Stimulated activated CD8-positive, alpha-beta memory T cell treated with anti-CD3 and anti-CD28 coated beads, Interleukin-4, amount 100 ng/mL, for 1 hour (primary cell): Measurements from ENCODE around the gene ITIH1.
"Not testable (repeated sequence)": the region's sequence is repeated elsewhere in the genome, so short reads cannot be mapped to it uniquely, and the experiment has no call there.

Experiments used
- DNase-seq, 2 donors: peaks; one replicate each; pipeline ENCODE4 v3.0.0-alpha.2; 2020; ENCODE audit warnings: low read depth in 2 of 2, low spot score in 1 of 2

The ITIH1 gene, protein sequence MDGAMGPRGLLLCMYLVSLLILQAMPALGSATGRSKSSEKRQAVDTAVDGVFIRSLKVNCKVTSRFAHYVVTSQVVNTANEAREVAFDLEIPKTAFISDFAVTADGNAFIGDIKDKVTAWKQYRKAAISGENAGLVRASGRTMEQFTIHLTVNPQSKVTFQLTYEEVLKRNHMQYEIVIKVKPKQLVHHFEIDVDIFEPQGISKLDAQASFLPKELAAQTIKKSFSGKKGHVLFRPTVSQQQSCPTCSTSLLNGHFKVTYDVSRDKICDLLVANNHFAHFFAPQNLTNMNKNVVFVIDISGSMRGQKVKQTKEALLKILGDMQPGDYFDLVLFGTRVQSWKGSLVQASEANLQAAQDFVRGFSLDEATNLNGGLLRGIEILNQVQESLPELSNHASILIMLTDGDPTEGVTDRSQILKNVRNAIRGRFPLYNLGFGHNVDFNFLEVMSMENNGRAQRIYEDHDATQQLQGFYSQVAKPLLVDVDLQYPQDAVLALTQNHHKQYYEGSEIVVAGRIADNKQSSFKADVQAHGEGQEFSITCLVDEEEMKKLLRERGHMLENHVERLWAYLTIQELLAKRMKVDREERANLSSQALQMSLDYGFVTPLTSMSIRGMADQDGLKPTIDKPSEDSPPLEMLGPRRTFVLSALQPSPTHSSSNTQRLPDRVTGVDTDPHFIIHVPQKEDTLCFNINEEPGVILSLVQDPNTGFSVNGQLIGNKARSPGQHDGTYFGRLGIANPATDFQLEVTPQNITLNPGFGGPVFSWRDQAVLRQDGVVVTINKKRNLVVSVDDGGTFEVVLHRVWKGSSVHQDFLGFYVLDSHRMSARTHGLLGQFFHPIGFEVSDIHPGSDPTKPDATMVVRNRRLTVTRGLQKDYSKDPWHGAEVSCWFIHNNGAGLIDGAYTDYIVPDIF

DNA sequence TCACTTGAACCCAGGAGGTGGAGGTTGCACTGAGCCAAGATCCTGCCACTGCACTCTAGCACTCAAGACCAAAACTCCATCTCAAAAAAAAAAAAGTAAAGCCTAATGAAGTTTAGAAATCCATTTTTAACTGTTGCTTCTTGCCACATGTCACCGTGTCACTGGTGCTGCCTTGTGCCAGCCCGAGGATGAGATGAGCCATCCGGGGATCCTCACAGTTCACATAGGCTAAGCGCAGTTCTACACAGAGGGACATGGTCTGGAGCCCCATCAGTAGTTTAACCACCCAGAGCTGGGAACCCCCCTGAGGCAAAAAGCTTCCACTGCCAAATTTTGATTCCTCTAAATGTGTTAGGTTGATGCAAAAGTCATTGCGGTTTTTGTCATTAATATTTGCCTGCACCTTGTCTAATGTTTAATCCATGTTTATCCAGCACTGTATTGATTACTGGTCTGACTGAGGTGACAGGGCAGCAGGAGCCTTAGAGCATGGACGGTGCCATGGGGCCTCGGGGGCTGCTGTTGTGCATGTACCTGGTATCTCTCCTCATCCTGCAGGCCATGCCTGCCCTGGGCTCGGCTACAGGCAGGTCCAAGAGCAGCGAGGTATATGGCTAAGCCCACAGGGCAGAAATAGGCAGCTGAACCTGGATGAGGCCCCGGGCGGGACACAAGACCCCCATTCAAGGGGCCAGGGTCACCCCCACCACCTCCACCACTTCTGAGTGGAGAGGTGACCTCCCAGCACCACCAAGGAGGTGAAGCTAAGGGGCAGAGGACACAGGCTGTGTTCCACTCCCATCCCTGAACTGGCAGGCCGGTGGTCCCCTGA is at the start of gene ITIH1:
Gene ITIH1, plus strand, starts transcription at position 473 of the 832 bp plus-strand sequence. Its CDS starts 17 bp downstream, at position 490.
- no peak for DNase-seq

DNA sequence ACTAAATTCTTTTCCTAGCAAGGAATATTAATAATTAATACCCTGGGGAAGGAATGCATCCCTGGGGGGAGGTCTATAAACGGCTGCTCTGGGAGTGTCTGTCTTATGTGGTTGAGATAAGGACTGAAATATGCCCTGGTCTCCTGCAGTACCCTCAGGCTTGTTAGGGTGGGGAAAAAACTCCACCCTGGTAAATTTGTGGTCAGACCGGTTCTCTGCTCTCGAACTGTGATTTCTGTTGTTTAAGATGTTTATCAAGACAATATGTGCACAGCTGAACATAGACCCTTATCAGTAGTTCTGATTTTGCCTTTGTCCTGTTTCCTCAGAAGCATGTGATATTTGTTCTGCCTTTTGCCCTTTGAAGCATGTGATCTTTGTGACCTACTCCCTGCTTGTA is 48.6 kb upstream of the ITIH1 start:
- not testable (repeated sequence) for DNase-seq

DNA sequence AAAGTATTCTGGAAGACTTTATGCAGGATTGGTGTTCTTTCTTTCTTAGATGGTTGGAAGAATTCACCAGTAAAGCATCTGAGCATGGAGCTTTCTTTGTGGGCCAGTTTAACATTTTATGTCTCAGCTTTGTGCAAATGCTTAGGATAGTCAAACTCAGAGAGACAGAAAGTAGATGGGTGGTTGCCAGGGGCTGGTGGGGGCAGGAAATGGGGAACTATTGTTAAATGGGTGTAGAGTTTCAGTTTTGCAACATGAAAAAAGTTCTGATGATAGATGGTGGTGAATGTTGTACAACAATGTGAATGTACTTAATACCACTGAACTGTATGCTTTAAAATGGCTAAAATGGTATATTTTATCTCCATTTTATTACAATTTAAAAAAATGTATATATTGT is 46.7 kb upstream of the ITIH1 start:
- DNase-seq: no peak

DNA sequence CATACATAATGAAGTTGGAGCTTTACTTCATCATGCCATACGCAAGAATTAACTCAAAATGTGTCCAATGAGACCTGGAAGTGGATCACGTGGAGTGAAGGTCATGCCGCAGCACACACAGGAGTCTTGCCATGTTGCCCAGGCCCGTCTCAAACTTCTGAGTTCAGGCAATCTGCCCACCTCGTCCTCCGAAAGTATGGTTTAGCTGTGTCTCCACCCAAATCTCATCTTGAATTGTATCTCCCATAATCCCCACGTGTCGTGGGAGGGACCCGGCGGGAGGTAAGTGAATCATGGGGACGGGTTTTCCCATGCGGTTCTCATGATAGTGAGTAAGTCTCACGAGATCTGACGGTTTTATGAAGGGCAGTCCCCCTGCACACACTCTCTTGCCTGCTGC is 45.8 kb upstream of the ITIH1 start:
- DNase-seq: no peak

DNA sequence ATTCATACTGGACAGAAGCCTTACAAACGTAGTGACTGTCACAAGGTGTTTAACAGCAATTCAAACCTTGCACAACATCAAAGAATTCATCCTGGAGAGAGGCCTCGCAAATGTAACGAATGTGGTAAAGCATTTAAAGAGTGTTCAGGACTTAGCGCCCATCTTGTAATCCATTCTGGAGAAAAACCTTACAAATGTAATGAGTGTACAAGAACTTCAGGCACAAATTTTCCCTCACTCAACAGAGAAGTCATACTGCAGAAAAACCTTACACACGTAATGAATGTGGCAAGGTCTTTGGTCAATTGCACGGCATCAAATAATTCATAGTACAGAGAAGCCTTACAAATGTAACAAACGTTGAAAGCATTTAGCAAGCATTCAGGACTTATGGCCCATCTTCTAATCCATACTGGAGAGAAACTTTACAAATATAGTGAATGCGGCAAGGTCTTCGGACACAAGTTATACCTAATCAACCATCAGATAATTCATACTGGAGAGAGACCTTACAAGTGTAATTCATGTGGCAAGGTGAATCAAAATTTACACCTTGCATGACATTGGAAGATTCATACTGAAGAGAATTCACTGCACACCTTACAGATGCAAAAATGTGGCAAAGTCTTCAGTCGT is 44.0 kb upstream of the ITIH1 start:
- DNase-seq: no peak

DNA sequence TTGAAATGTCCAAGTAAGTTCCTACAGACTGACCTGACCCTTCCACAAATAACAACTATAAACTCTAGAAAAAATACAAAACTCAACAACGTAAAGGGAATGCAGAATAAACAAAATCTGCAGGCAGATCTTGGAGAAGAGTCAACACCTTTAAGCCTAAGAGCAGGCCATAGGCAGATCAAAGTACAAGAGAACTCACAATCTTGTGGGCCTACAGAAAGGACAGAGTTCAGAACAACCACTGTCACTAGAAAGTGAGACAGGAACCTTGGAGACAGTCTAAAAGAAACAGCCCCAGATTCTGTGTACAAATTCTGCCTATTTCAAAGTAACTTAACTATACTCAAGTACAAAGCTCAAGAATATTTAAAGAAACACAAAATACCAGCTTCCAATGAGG is 37.7 kb upstream of the ITIH1 start:
- no peak for DNase-seq

DNA sequence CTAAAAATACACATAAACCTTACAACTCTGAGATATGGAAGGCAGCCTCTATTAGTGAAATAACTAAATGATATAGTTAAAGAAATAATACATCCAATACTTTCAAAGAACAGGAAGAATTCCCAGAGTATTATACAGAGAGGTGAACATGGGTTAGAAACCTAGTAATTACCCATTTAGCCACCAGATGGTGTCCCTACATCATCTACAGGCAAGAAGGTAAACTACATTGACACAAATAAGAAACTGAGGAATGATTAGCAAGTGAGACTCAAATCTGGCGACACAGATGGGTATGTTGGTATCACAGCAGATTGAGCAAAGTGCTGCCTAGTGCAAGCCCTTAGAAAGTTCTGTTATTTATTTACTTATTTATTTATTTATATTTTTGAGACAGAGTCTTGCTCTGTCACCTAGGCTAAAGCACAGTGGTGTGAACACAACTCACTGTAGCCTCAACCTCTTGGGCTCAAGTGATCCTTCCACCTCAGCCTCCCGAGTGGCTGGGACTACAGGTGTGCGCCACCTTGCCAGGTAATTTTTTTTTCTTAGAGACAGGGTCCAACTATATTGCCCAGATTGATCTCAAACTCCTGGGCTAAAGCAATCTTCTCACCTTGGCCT is 34.9 kb upstream of the ITIH1 start:
- DNase-seq: no peak

DNA sequence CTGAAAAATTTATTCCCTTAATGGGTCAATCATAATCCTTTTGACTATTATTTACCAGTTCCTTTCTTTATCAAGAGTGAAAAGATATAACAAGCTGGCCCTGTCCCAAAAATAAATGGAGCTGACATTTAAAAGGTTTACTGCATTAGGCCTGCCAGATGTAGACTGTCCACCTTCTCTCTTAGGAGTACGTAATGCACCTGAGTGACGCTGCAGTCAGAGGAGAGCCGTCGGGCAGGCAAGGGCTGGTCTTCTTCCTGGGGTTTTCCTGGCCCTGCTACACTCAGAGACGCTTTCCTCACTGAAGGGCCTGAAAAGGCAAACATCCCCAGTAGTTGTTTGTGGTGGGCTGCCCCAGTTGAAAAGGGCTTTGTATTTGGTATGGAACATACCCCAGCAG is 34.2 kb upstream of the ITIH1 start:
- no peak for DNase-seq

DNA sequence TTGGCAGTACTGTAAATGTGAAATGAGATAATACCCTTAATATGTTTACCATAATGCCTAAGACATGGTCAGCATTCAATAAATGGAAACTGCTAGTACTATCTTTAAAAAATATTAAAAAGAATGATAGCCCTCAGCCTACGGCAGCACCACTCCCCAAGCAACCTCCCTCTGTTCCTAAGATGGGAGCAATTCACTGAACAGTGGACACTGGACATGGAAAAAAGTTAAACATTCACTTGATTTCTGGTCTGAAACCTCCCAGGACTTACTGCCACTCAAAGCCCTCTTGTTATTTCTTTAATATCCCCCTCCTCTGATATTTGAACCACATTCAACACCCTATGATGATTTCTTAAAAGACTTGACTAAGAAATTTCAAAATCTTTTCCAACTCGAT is 33.7 kb upstream of the ITIH1 start:
- DNase-seq: no peak

DNA sequence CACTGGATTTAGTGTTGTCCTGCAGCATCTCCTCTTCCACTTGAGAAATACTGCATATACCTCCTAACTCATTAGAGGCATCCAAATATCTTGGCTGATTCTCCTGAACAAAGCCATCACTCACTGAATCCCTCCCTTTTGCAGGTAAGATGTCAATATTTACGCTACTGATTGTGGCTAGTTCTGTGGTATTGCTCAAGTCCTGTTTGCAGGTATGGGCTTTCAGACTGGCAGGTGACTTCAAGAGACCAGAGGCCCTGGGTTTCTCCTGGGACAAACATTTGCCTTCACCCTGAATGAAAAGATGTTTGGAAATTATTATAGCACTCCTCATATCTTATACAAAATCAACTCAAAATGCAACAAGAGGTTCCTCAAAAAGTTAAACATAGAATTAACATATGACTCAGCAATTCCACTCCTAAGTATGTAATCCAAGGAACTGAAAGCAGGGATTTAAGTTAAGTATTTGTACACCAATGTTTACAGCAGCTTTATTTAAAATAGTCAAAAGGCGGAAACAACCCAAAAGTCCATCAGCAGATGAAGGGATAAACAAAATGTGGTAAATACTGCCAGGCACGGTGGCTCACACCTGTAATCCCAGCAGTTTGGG is 25.2 kb upstream of the ITIH1 start:
- no peak for DNase-seq

DNA sequence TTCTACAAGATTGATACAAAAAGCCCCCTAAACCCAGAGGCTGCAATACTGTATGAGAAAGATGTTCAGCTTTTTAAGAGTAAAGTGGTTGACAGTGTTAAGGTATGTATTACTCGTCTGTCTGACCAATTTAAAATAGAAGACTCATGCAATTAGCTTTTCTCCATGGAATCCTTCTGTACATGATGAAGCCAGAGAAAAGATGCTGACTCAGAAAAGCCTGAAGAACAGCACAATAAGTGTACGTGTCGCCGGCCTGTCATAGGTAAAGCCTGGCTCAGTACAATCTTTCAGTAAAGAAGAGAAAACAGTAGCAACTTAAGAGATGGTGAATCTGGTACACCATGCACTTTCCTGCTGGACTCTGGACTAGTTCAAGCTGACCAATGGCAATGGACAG is 23.0 kb upstream of the ITIH1 start:
- DNase-seq: no peak

DNA sequence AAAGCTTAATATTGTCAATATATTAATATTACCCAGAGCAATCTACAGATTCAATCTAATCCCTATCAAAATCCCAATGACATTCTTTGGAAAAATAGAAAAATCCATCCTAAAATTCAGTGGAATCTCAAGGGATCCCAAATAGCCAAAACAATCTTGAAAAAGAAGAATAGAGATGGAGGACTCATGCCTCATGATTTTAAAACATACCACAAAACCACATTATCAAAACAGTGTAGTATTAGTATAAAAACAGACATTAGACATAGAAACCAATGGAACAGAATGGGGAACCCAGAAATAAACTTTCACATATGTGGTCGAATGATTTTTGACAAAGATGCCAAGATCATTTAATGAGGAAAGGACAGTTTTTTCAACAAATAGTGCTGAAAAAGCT is 21.3 kb upstream of the ITIH1 start:
- no peak for DNase-seq

DNA sequence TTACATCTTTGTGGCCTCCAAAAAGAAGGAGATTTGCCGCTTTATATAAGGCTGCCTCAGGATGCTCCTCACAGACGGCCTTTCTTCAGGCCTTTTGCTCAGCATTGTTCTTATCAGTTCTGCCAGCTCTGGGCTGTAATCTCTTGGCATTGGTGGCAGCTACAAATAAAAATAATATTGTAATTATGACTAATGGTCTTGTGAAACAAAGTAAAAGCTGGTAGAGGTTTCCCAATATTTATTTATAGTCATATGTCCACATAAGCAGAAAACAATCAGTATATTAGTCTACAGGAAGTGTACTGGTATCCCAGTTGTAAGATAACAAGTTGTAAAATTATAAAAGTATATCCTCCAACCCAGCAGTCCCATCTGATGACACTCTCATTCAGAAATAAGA is 13.9 kb upstream of the ITIH1 start:
- no peak for DNase-seq

DNA sequence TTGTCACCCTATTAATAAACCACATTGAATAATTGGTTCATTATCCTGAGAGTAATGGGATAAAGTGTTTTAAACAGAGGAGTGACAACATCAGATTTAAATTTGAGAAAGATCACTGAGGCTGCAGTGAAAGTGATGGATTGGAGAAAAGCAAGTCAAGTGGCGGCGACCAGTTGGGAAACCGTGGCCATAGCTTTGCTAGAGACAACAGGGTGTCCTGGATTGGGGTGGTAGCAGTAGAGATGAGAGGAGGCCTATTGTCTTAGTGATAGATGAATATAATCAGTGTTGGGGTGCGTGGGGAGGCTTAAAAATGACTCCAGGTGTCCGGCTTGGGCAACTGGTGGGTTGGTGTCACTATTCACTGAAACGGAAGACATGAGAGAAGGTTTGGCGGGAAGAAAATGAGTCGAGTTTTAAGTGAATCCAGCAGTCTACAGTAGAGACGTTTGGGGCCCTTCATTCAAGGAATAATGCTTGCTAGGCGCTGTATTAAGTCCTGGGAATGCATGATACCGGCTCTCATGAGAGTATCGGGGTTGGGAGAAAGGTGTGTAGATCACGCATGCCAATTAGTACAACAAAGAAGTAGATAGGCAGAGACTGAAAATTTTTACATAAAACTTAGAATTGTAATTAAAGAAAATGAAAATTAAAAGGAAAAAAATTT is 7.5 kb upstream of the ITIH1 start:
- no peak for DNase-seq

DNA sequence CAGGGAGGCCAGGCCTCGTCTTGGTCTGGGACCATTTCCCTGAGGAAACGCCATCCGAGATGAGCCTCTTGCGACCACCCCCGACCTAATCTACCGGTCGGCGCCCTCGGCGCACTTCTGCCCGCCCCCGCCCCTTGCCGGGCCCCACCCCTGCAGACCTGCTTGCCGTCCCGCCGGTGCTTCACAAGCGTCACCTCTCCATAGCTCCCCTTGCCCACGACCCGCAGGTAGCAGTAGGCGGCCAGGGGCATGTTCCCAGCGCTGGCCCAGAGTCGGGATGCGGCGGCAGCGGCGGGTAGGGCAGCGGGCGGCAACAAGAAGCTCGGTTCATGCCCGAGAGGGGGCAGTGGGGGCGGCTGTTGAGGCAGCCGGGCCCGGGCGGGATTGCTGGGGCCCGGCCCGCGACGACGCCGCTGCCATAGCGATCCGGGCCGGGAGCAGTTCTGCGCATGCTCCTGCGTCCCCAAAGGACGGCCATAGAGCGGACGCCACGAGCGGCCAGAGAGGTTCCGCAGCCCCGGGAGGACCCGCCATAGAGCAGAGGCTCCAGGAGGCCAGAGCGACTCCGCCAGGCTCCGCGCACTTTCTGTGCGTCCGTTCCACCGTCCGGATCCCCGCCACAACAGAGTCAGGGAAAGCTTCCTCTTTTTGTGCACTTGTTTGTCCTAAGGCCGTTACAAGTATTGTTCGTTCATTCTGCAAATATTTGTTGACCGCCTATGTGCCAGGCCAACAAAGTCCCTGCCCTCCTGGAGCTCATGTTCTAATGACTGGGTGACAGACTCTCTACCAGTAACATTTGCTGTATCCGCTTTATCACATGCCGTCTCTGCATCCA is 6.7 kb upstream of the ITIH1 start, which contains the start of gene NEK4:
Gene NEK4, minus strand, starts transcription at position 445 of the 838 bp plus-strand sequence. Its CDS starts 194 bp downstream, at position 251.
- peak; percentile 52 to 72 for DNase-seq

DNA sequence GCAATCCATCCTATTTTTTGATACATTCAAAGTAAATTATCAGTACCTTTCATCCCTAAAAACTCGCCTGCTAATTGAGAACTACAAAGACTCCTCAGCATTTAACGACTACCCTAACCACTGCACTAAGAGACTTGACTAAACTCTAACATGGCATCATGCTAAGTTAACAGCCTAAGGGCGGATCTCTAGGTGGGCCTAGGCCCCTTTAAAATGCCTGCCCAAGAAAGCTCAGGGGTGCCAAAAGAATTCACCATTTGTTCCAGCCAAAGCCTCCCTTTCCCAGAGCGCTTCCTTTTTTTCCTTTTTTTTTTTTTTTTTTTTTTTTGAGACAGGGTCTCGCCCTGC is 6.1 kb upstream of the ITIH1 start:
- DNase-seq: no peak

DNA sequence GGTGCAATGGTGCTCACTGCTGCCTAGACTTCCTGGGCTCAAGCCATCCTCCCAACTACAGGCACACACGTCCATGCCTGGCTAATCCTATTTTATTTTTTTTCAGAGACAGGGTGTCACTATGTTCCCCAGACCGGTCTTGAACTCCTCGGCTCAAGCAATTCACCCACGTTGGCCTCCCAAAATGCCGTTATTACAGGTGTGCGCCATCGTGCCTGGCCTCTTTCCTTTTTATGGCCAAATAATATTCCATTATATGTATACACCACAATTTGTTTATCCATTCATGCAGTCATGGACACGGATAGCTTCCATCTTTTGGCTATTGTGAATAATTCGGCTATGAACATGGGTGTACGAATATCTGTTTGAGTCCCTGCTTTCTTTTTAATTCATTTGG is 5.7 kb upstream of the ITIH1 start:
- DNase-seq: no peak

DNA sequence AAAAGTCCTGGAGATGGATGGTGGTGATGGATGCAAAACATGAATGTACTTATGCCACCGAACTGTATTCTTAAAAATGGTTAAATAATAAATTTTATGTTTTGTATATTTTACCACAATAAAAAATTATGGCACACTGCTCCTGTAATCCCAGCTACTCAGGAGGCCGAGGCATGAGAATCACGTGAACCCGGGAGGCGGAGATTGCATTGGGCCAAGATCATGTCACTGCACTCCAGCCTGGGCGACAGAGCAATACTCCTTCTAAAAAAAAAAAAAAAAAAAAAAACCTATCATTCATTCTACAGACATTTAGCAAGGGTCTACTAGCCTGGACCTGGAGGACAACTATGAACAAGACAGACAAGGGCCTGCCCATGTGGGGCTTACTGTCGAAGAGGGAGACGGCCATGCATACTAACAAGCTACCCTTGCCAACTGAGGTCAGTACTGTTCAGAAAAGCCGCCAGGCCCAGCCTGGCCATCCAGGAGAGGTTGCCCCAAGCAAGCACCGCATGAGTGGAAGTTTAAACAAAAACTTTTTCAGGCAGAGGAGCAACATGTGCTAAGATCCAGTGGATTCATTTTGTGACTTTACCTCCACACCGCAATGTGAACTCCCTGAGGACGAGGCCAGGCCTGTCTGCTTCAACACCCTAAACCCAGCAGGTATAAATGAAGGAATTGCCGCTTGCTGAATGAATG is 3.9 kb upstream of the ITIH1 start:
- no peak for DNase-seq
